ENCODE results near the gene DYSF.

GRCh38 chr2:71494523-71495155 is 41.3 kb downstream of the DYSF start:
- TF ChIP-seq POLR2AphosphoS5 (IDR thresholded peaks at IDR 0.05; ENCODE audit: low read depth, low read length) (no peak), CTCF (IDR thresholded peaks at IDR 0.05) (no peak), REST (IDR thresholded peaks at IDR 0.05; ENCODE audit: insufficient read depth in 1 of 2, low read depth in 2 of 2, low read length in 1 of 2) (no peak)
